Ramos (cell line): ENCODE data around the gene URAD.
"Not testable (repeated sequence)": the region's sequence is repeated elsewhere in the genome, so short reads cannot be mapped to it uniquely, and the experiment has no call there.

Experiments used
- in situ Hi-C: fragments of 300-500 bp; cut with MboI; formaldehyde crosslinking; loops from one replicate; pipeline ENCODE4 v1.14.3; 2022; ENCODE audit warnings: low sequenced_read_pairs; ENCODE audit not compliant: unreplicated experiment

URAD gene, protein sequence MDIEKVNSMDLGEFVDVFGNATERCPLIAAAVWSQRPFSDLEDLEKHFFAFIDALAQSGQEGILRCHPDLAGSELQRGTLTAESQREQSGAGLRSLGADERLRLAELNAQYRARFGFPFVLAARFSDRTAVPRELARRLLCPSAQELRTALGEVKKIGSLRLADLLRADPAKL

DNA sequence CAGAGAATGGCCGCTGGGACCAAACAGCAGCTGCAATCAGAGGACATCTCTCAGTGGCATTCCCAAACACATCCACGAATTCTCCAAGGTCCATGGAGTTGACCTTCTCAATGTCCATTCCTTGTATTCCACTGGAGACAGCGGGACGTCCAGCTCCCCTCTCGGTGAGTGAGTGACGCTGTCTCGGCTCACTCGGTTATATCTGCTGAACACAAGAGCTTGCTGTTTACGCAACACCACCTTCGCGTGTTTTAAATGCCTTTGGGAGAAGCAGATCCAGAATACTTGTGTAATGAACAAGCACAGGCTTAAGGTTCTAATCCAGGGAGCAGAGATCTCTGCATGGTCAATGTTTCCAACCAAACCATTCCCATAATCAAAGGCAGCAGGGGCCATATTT is at the start of gene URAD:
Gene URAD, minus strand, starts transcription at position 174 of the 400 bp plus-strand sequence. Its CDS starts 56 bp downstream, at position 118.
- in situ Hi-C loops = loop anchor here (10.0 kb wide), 2 partner anchors 154 to 614 kb away; no protein-coding TSS in a partner anchor

DNA sequence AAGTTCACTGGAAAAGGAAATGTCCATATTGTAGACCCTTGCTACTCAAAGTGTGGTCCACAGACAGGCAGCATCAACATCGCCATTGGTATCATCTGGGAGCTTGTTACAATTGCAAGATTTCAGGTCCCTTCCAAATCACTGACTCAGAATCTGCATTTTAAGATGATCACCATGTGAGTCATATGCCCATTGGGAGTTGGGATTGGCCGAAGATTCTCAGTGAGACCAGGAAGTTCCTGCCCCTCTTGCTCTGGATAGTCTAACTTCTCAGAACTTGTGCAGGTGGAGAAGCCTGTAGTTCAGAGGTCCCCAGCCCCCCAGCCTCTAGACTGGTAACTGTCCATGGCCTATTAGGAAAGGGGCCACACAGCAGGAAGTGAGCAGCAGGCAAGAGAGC is 48.9 kb upstream of the URAD start:
- in situ Hi-C loops = no loop called here

DNA sequence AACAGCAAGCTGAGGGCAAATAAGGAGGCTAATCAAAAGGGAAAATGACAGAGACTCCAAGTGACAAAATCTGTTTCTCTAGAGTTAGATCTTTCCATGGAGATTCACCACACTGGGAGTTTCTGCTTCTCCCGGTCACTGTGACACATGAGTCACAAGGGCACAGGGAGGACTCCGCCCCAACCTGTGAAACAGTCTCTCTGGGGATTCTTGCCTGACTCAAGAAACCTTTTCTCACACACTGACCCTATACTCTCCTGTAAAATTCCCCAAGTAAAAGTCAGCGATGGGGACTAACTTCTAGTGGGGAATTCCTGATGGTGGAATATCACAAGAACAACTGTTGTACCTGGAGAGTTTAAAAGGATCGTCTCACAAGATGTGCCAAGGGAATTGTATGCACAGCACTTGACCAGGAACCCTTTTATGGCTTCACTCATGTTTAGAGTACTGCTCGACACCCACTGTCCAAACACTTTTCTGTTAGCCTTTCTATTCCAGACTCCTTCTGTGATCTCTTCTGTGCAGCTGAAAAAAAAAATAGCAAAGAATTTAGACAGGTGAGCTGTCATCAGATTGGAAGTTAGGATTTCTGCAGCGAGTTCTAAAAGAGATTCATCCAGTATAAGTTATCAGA is 46.8 kb upstream of the URAD start:
- in situ Hi-C loops = no loop called here

DNA sequence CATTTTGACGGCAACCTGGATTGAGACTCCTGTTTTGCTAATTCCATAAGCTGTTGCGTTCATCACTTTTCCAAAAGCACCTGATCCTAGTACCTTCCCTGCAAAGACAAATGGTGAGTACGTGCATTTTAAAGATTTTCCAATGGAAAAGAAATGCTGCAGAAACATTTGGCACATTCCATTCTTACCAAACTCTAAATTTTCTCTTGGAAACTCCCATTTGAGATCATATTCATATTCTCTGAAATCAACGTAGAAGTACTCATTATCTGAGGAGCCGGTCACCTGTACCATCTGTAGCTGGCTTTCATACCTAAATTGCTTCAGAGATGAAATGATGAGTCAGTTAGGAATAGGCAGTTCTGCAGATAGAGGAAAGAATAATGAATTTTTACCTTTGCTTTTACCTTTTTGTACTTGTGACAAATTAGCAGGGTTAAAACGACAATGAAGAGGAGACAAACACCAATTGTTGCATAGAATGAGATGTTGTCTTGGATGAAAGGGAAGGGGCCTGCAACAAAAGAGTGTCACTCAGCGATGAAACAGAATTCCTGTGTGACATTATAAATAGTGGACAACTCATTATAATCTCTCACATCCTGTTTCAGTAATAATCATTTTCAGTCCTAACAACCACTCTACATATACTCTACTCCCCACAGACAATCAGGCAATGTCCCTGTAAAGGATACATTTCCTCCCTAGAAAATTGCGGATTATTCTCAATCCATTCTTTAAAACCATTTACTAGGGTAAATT is 45.6 kb upstream of the URAD start:
- in situ Hi-C loops = no loop called here

DNA sequence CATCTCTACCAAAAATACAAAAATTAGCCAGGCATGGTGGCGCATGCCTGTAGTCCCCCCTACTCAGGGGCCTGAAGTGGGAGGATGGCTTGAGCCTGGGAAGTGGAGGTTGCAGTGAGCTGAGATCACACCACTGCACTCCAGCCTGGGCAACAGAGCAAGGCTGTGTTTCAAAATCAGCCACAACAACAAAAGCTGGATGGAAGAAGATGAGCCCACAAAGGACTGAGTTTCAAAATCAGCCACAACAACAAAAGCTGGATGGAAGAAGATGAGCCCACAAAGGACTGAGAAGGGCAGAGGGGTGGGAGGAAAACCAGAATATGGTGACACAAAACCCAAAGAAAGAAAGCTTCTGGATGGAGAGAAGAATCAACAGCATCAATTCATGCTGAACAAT is 43.9 kb upstream of the URAD start:
- in situ Hi-C loops = not testable (repeated sequence)

DNA sequence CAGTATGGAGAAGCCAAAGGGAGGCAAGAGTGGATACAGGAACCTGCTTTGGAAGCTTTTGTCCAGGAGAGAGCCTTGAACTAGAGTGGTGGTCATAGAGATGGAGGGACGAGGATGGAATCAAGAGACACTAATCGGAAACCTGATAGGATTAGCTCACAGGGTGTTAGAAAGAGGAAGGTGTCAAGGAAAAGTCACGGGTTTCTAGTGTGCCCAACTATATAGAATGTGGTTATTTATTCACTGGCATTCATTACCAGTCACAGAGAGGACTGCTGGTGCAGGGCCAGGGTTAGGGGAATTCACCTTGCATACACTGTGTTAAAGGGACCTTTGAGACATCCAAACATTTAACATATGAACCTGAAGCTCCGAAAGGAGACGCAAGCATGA is 43.4 kb upstream of the URAD start:
- in situ Hi-C loops = no loop called here

DNA sequence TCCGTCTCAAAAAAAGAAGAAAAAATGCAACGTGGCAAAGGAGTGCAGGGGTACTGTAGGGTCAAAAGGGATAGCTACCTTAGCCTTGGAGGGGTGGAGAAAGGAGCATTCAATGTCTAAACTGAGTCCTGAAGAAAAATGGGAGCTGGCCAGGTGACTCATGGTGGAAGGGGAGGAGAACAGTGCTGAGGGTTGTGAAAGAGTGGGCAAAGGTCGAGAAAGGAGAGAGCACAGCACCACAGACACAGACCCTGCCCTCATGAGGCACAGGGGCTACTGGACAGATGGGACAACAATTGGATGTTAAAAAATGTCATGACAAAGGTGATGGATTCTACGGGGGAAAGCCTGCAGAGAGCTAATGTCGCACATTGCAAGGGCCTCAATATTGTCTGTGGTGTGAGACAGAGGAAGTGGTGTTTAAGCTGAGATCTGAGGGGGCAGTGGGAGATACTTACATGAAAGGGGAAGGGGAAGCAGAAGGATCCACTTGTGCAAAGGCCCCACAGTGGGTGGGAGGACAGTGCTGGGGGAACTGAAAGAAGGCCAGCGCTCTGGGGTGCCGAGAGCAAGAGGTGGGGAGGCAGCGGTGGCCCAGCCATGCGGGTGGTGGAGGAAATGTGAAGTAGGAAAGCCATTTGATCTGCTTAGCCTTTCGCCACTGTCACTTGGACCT is 42.9 kb upstream of the URAD start:
- in situ Hi-C loops = no loop called here

DNA sequence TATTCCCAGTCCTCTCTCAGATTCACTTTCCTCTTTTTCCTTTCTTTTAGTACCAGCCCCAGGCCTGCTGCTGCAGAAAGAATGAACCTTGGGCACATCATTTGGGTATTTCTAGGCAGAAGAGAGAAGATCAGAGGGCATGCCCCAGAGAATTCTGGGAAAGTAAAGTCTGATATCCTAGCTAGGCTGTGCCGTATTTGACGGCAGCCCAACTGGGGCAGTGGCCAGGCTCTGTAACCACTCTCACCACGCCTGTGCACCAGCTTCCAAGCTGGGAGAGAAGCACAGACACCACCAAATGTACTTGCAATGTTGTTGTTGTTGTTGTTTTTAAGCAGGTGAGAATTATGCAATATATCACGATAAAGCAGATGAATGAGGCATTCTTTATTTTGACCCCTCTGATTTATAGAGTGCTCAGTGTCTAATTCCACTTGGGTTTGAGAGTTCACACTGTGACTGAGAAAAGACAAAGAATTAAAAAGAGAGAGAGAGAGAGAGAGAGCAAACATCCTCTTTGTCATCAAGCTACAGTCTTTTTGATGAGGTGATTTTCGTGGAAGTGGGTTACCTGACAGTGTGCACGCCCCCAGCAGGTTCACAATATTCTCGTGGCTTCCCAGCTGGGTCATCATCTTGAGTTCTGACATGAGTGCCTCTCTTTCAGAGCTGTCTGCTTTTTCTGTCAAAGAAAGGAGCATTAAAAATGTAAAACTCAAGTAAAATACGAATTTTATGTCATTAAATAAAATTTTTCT is 39.3 kb upstream of the URAD start:
- in situ Hi-C loops = no loop called here

DNA sequence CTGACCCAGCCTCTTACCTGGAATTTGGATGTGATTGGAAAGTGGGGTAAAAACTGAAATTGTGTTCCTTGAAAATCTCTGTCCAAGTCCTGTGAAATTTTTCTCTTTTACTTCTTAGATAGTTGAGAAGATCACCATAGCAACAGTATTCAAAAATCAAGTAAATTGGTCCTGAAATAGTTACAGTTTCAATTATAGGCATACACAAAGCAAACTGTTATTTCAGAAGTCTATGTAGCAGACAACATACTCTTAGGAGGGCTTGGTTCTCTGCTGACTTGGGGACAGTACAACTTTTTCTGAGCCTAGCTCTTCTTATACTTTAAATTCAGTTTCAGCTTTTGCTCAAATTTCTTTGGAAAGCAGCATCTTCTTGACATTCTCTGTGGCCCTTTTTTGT is 38.6 kb upstream of the URAD start:
- in situ Hi-C loops = no loop called here

DNA sequence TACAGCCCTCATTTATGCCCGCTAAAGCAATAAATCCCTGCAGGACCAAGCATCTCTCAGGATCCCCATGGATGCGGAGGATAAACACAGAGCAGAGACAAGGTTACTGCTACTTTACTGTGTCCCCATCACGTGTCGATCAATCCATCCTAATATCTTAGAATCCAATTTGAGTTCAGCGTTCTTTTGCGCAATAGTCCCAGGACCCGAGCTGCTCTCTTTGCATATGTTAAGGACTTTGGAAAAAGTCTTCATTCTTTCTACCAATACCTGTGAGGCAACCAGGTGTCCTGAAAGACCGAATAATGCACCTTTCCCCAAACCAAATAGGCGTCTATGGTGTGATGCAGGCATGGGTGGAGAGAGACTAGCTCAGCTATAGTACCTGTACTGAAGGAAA is 38.0 kb upstream of the URAD start:
- in situ Hi-C loops = no loop called here

DNA sequence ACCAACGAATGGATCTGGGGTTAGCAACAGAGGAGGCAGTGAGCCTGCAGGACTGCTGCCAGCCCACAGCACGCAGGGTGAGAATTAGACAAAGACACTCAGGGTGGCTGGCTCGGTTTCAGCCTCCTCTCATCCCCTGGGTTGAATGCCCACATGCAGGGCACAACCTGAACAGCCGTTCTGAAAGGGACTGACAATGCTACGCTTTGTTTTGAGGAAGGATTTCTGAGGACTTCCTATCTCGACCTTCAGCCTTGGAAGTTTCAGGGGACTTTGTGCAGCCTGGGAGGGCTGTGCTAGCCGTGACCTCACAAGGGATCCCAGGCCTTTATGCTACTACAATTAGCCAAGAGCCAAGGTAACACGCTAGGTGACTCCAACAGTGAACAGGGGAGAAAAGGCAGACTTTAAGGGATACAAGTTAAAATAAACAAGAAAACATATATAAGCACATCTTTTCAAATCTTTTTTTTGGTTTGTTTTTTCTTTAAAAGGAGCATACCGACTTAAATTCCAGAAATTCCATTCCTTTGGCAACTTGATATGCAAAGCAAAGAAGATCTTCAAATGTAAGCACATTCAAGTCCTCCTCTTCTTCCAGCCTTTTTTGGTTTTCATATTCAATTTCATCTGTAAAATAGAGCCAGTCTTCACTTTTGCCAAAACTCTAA is 34.5 kb upstream of the URAD start:
- in situ Hi-C loops = no loop called here

DNA sequence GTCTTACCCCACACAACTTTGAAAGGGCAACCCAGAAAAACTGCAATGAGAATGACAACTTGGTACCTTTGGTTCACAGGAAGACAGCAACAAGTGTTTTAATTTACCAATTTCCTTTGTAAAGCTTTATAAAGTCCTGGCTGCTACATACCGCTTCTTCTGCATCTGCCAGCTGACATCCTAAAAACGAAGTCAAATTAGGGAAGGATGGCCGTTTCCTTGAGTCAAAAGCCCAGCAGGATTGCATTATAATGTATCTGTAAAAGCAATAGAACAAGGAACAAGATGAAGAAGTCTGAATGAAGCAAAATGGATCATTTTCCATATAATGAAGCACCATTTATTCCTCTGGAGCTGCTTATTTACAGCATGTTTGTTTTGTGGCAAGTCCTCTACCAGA is 25.8 kb upstream of the URAD start:
- in situ Hi-C loops = no loop called here

DNA sequence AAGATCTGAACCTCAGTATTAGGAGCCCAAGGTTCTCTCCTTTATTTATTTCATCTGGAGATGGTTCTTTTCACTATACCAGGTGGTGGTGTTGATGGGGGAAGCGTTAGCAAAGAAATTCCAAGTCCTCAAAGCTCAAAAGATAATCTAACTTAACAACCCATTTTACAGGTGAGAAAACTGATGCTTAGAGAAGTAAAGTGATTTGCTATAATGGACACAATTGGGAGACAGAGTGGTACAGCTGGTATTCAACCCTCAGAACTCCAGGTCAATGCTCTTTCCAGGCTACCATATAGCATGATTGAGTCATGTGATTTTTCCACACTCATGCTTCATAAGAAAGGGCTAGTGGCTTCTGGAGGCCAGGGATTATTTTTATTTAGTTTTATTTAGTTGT is 25.0 kb upstream of the URAD start:
- in situ Hi-C loops = no loop called here

DNA sequence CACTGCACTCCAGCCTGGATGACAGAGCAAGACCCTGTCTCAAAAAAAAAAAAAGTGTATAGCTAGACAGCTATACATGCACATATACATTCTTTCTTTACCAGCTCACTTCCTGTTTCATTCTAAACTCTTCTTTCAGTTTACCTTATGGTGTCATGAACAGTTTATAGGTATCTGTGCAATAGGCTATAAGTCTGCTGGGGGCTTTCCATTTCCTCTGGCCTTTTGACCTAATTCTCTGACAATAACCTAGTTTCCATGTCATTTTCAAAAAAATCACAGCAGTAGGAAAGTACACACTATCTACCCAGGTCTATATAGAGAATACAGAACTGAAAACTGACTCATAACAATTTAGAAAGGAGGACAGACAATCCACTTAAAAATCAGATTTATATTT is 24.4 kb upstream of the URAD start:
- in situ Hi-C loops = no loop called here

DNA sequence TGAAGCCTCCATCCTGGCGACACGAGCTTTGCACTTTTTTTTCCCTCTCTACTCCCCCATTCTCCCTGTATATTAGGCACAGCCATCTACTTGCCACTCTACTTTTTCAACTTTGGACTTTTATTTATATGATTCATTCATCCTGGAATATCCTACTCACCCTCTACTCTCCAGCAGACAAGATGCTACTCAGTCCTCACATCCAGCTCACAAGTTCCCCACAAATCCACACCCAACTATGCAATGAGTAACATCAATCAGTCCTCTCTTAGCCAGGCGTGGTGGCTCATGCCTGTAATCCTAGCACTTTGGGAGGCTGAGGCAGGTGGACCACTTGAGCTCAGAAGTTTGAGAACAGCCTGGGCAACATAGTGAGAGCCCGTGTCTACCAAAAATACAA is 23.9 kb upstream of the URAD start:
- in situ Hi-C loops = no loop called here

DNA sequence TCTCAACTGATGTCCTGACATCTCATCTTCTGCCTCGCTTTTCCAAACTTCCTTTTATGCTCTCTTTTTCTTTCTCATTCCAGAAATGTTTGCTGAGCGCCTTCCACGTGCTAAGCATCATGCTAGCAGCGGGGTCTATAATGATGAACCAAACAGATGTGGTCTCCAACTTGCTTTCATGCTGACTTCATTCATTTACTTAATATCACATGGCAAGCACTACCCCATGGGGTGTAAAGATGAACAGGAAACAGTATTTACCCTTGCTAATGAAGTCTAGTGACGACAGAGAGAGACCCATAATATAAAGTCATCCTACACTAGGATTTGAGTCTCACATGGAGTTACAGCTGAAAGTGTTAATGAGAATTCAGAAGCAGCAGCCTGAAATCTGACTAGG is 21.6 kb upstream of the URAD start:
- in situ Hi-C loops = no loop called here

DNA sequence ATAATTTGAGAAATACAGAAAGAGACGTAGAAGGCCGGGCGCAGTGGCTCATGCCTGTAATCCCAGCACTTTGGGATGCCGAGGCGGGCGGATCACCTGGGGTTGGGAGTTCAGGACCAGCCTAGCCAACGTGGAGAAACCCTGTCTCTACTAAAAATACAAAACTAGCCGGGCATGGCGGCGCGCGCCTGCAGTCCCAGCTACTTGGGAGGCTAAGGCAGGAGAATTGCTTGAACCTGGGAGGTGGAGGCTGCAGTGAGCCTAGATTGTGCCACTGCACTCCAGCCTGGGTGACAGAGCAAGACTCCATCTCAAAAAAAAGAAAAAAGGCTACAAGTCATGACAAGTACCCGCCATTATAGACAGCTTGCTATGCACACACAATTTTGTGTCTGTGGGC is 16.5 kb upstream of the URAD start:
- in situ Hi-C loops = not testable (repeated sequence)

DNA sequence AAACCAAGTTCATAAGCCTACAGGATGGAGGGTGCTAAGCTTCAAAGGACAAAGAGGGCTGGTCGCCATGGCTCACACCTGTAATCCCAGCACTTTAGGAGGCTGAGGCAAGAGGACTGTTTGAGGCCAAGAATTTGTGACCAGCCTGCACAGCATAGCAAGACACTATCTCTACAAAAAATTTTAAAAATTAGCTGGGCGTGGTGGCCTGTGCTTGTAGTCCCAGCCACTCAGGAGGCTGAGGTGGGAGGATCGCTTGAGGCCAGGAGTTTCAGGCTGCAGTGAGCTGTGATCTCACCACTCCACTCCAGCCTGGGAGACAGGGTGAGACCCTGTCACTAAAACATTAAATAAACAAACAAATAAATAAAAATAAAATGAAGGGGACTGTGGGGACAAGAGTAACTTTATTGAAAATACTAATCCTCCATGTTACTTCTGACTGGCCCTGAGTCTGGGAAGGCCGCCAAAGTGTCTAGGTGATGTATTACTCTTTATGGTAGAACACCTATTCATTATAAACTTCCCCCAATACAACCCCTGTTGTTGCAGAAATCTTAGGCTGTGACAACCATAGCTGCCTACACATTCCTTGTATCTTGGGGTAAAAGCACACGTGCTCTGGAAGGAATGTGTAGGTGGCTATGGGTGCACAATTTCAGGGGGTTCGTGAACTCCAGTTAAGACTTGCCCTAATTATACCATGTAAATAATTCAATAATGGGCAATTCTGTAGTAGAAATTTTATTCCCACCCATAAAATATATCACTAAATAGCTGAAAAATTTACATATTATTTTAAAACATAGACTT is 14.6 kb upstream of the URAD start:
- in situ Hi-C loops = no loop called here

DNA sequence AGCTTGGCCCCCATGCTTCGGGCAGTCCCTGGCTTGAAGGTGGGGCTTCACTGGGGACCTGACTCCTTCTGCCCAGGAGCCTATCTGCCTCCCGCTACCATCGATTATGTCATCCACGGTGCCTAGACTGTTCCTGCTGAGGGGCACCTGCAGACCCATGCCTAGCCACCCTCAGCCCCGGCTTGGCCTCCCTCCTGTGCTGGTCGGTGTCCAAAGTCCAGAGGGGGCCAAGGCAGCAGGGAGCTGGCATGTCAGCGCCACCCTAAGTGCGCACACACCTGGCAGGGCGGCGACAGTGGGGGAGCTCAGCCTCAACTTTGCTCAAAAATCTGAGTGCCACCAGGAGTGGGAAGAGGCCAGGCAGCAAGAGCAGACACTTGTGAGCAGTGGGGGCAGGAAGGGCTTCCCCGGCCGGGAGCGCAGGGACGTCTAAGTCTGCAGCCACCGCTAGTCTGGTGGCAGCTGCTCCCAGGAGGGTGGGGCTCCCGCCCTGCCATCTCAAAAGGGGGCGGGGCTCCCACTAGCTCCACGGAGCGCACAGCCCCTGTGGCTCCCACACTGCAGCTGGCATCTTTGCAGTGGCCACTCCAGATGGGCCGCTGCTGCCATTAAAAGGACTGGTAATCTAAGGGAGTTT is 13.5 kb upstream of the URAD start:
- in situ Hi-C loops = no loop called here
